ENCODE results near the gene MYBL2.
"Not testable (repeated sequence)": the region's sequence is repeated elsewhere in the genome, so short reads cannot be mapped to it uniquely, and the experiment has no call there.

The MYBL2 gene

GRCh38 chr20:43653966-43654365, 12.9 kb upstream of the MYBL2 start:
- Histone ChIP-seq H3K4me1 (ENCODE audit: control insufficient read depth, insufficient read depth, low read length) (no peaks in the 10 kb centered on the region; the same call in 1 of the 2 replicates), H3K36me3 (ENCODE audit: control insufficient read depth in 2 of 2, insufficient read depth in 1 of 2, low read length in 2 of 2) (no peaks in the 10 kb centered on the region), H3K4me3 (ENCODE audit: low read depth, low read length) (no peak overlapping the region), H3K9me3 (ENCODE audit: control insufficient read depth, insufficient read depth, low read depth, low read length) (no peaks in the 10 kb centered on the region), H3K27ac (ENCODE audit: extremely low read depth, low read depth, low read length) (no peak overlapping the region)
- ChIA-PET CTCF (no interaction called here), POLR2A (interaction anchor here (0.6 kb wide), 1 partner anchor 67 kb away, joined by 4 read pairs; no protein-coding TSS in a partner anchor)
- no peak for TF ChIP-seq ZNF280D (tag by site-specific recombination; IDR thresholded peaks at IDR 0.05)
- TF ChIP-seq ZNF626 (tag by site-specific recombination; IDR thresholded peaks at IDR 0.05): no peak
- TF ChIP-seq ZNF16 (tag by site-specific recombination; IDR thresholded peaks at IDR 0.05; ENCODE audit: low read depth): no peak
- TF ChIP-seq ZNF785 (tag by site-specific recombination; IDR thresholded peaks at IDR 0.05): no peak
- no peak for TF ChIP-seq ZBTB7A (tag by site-specific recombination; IDR thresholded peaks at IDR 0.05; ENCODE audit: low read depth)
- TF ChIP-seq SCRT2 (tag by site-specific recombination; IDR thresholded peaks at IDR 0.05): no peak
- TF ChIP-seq ZNF24 (tag by site-specific recombination; IDR thresholded peaks at IDR 0.05): no peak
- TF ChIP-seq ZFP3 (tag by site-specific recombination; IDR thresholded peaks at IDR 0.05; ENCODE audit: low read depth): no peak
- TF ChIP-seq ZNF132 (tag by site-specific recombination; IDR thresholded peaks at IDR 0.05; ENCODE audit: borderline replicate concordance): no peak
- TF ChIP-seq ZNF157 (tag by site-specific recombination; IDR thresholded peaks at IDR 0.05): no peak
- TF ChIP-seq ZNF174 (tag by site-specific recombination; IDR thresholded peaks at IDR 0.05): no peak
- no peak for TF ChIP-seq ZNF146 (tag by site-specific recombination; IDR thresholded peaks at IDR 0.05)
- TF ChIP-seq ZNF488 (tag by site-specific recombination; IDR thresholded peaks at IDR 0.05): no peak
- no peak for TF ChIP-seq ZSCAN5A (tag by site-specific recombination; IDR thresholded peaks at IDR 0.05)
- no peak for TF ChIP-seq ZNF202 (tag by site-specific recombination; IDR thresholded peaks at IDR 0.05; ENCODE audit: borderline replicate concordance)
- TF ChIP-seq PRDM6 (tag by site-specific recombination; IDR thresholded peaks at IDR 0.05): no peak
- no peak for TF ChIP-seq ZNF707 (tag by site-specific recombination; IDR thresholded peaks at IDR 0.05)
- no peak for TF ChIP-seq ZBTB20 (tag by site-specific recombination; IDR thresholded peaks at IDR 0.05)

GRCh38 chr20:43655176-43655575, 11.7 kb upstream of the MYBL2 start:
- H3K27ac ChIP-seq (ENCODE audit: extremely low read depth, low read depth, low read length); CTCF ChIA-PET; H3K4me1 ChIP-seq (ENCODE audit: control insufficient read depth, insufficient read depth, low read length); H3K36me3 ChIP-seq (ENCODE audit: control insufficient read depth in 2 of 2, insufficient read depth in 1 of 2, low read length in 2 of 2); H3K9me3 ChIP-seq (ENCODE audit: control insufficient read depth, insufficient read depth, low read depth, low read length); H3K4me3 ChIP-seq (ENCODE audit: low read depth, low read length): not testable (repeated sequence)
- POLR2A ChIA-PET: interaction anchor here (0.7 kb wide), 1 partner anchor 148 kb away, joined by 4 read pairs; no protein-coding TSS in a partner anchor
